ENCODE data around the gene FAM3A.
A peak's percentile ranks its signal among the peaks of the same experiment; 100 is the strongest.

Gene FAM3A

GRCh38 chrX:154478728-154479622 lies 37.1 kb downstream of the FAM3A start, which contains the start of gene LAGE3:
TSS of gene LAGE3 (minus strand) at chrX:154479281. CDS start at chrX:154478915, 366 bp downstream.
- DNase-seq (ENCODE audit: low spot score): peak; percentile 92

- no peak for DNase-seq (ENCODE audit: low spot score)
Measured at GRCh38 chrX:154477891-154478477, 38.0 kb downstream of the FAM3A start.

GRCh38 chrX:154476821-154477220 lies 39.2 kb downstream of the FAM3A start:
- DNase-seq (ENCODE audit: low spot score): no peak

- DNase-seq (ENCODE audit: low spot score): no peak
Measured at GRCh38 chrX:154473683-154474082, 42.3 kb downstream of the FAM3A start.

GRCh38 chrX:154472685-154473632 lies 43.1 kb downstream of the FAM3A start:
- no peak for DNase-seq (ENCODE audit: low spot score)

GRCh38 chrX:154471839-154472684 lies 44.0 kb downstream of the FAM3A start:
- DNase-seq (ENCODE audit: low spot score): no peak

GRCh38 chrX:154470914-154471568 lies 45.0 kb downstream of the FAM3A start:
- DNase-seq (ENCODE audit: low spot score): no peak

- no peak for DNase-seq (ENCODE audit: low spot score)
Measured at GRCh38 chrX:154470434-154470833, 45.6 kb downstream of the FAM3A start.

- DNase-seq (ENCODE audit: low spot score): no peak
Measured at GRCh38 chrX:154469880-154470279, 46.2 kb downstream of the FAM3A start.

GRCh38 chrX:154469114-154469513 lies 46.9 kb downstream of the FAM3A start:
- DNase-seq (ENCODE audit: low spot score): no peak

GRCh38 chrX:154468217-154468616 lies 47.8 kb downstream of the FAM3A start:
- no peak for DNase-seq (ENCODE audit: low spot score)

- DNase-seq (ENCODE audit: low spot score): no peak
Measured at GRCh38 chrX:154467556-154467955, 48.5 kb downstream of the FAM3A start.

- DNase-seq (ENCODE audit: low spot score): no peak
Measured at GRCh38 chrX:154466907-154467306, 49.1 kb downstream of the FAM3A start.

GRCh38 chrX:154466036-154466435 lies 50.0 kb downstream of the FAM3A start:
- DNase-seq (ENCODE audit: low spot score): no peak

GRCh38 chrX:154465601-154466000 lies 50.4 kb downstream of the FAM3A start:
- DNase-seq (ENCODE audit: low spot score): no peak

- no peak for DNase-seq (ENCODE audit: low spot score)
Measured at GRCh38 chrX:154464806-154465365, 51.1 kb downstream of the FAM3A start.

GRCh38 chrX:154463611-154464220 lies 52.3 kb downstream of the FAM3A start:
- DNase-seq (ENCODE audit: low spot score): no peak

- no peak for DNase-seq (ENCODE audit: low spot score)
Measured at GRCh38 chrX:154462396-154462795, 53.6 kb downstream of the FAM3A start.

- DNase-seq (ENCODE audit: low spot score): no peak
Measured at GRCh38 chrX:154460326-154460725, 55.7 kb downstream of the FAM3A start.

GRCh38 chrX:154459832-154460231 lies 56.2 kb downstream of the FAM3A start:
- no peak for DNase-seq (ENCODE audit: low spot score)

Data from COLO829 (cell line).